ENCODE data around the gene MMP3. TPM values are rescaled to one million over a fixed set of nuclear protein-coding genes. Genes with fewer than 3 reads are reported as not detected.
"Not testable (repeated sequence)": the region's sequence is repeated elsewhere in the genome, so short reads cannot be mapped to it uniquely, and the experiment has no call there.

Gene MMP3
- not detected for total RNA-seq

- Mint-ChIP-seq H3K4me1 (ENCODE audit: low read depth) (no peaks in the 10 kb centered on the region), H3K36me3 (ENCODE audit: insufficient read depth) (no peaks in the 10 kb centered on the region), H3K27me3 (ENCODE audit: low read depth) (no peaks in the 10 kb centered on the region), H3K4me3 (no peak within 1 kb of the TSS), H3K9me3 (no peaks in the 10 kb centered on the region)
- DNase-seq (no peak), ATAC-seq (no peak)
Measured at GRCh38 chr11:102843489-102843888, at the start of gene MMP3. Gene MMP3 (minus strand): TSS chr11:102843609. CDS start chr11:102843546, 63 bp downstream.

DNA sequence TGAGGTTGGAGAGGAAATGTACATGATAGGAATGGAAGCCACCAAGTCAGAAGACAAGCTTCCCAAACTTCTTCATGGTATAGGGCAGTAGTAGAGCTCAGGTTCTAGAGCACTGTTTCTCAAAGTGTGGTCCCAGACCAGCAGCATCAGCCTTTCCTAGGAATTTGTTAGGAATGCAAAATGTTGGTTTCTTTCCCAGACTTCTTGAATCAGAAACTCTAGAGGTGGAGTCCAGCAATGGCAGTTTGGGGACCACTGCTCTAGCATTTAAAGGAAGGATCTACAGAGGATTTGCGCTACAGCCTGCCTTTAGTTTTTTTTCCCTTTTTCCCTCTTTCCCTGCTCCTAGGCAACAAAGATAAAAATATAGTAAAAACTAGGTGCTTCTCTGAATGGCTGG is 48.3 kb upstream of the MMP3 start:
- no peak overlapping the region for H3K4me3 Mint-ChIP-seq
- H3K27me3 Mint-ChIP-seq (ENCODE audit: low read depth) = peaks cover 7% of the 10 kb centered on the region
- ATAC-seq (no peak), DNase-seq (no peak)
- no peaks in the 10 kb centered on the region for H3K36me3 Mint-ChIP-seq (ENCODE audit: insufficient read depth)
- H3K9me3 Mint-ChIP-seq = peaks cover 15% of the 10 kb centered on the region
- no peaks in the 10 kb centered on the region for H3K4me1 Mint-ChIP-seq (ENCODE audit: low read depth)

- Mint-ChIP-seq H3K27me3 (ENCODE audit: low read depth) (peaks cover 5% of the 10 kb centered on the region), H3K9me3 (peaks cover 3% of the 10 kb centered on the region), H3K36me3 (ENCODE audit: insufficient read depth) (no peaks in the 10 kb centered on the region), H3K4me3 (no peak overlapping the region), H3K4me1 (ENCODE audit: low read depth) (no peaks in the 10 kb centered on the region)
- DNase-seq = no peak
- ATAC-seq = no peak
Measured at GRCh38 chr11:102886999-102887398, 43.6 kb upstream of the MMP3 start.

DNA sequence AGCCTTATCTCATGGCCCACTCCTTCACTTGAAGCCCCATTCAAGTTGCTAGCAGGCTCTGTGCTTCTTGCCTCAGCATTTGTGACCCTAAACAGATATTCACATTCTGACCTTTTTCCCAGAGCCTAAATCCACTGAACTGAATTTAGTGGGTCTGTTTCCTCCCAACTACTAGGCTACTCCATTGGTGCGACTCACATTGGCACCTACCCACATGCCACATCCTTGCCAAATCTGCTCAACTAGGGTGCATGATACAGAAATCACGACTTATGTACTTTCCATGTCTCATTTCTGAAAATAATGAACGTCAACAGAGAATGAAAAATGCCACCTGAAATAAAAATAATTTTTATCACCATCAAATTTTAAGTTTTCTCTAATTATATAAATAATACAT is 39.7 kb upstream of the MMP3 start:
- H3K27me3 Mint-ChIP-seq (ENCODE audit: low read depth) = peaks cover 1% of the 10 kb centered on the region
- DNase-seq = no peak
- no peaks in the 10 kb centered on the region for H3K4me1 Mint-ChIP-seq (ENCODE audit: low read depth)
- no peaks in the 10 kb centered on the region for H3K9me3 Mint-ChIP-seq
- no peaks in the 10 kb centered on the region for H3K36me3 Mint-ChIP-seq (ENCODE audit: insufficient read depth)
- no peak overlapping the region for H3K4me3 Mint-ChIP-seq
- ATAC-seq = no peak

DNA sequence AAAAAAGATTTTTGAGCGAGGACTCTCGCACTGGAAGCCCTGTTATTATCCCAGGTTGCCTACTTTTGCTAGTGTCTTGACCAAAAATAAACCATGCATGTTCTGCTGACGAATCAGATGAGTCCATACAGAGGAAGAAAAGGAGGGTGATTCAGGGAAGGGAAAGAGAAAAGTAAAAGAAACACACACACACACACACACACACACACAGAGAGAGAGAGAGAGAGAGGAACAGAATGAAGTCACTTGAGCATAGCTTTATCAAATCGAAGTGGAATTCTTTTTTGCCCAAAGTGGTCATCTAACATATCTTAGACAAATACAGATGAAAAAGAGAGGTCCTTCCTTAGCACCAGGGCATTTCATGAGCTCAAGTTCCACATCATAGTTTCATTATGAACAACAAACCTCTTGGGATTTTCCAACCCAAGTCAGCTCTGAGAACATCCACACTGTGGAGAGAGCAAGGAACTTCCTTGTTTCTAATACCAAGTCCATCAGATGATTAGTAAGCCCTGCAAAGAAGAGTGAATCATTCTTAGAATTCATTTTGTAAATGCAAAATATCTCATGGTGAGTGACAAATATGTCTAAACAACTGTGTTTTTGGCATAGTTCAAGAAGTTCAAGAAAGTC is 39.1 kb upstream of the MMP3 start:
- ATAC-seq (no peak), DNase-seq (no peak)
- Mint-ChIP-seq H3K9me3 (no peaks in the 10 kb centered on the region), H3K36me3 (ENCODE audit: insufficient read depth) (no peaks in the 10 kb centered on the region), H3K27me3 (ENCODE audit: low read depth) (peaks cover 1% of the 10 kb centered on the region), H3K4me1 (ENCODE audit: low read depth) (no peaks in the 10 kb centered on the region), H3K4me3 (no peak overlapping the region)

DNA sequence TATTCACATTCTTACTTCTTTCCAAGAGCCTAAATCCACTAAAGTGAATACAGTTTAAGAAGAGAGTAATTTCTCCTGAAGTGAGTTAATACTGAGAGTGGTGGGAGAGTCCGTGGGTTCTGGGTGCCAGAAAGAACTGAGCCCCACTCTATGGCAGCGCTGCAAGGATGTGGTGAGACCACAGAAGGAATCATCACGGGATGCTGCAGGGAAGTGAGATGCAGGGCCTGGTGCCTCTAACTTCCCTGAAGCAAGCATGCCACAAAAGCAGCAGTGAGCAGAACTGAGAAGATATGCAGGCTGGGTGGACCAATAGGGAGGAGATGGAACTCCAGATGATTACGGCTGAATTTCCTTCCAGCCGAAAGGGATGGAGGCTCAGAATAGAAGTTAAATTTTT is 36.4 kb upstream of the MMP3 start:
- ATAC-seq = no peak
- no peak for DNase-seq
- Mint-ChIP-seq H3K4me1 (ENCODE audit: low read depth) (no peaks in the 10 kb centered on the region), H3K9me3 (no peaks in the 10 kb centered on the region), H3K27me3 (ENCODE audit: low read depth) (peaks cover 1% of the 10 kb centered on the region), H3K4me3 (no peak overlapping the region), H3K36me3 (ENCODE audit: insufficient read depth) (no peaks in the 10 kb centered on the region)

- peaks cover 1% of the 10 kb centered on the region for H3K27me3 Mint-ChIP-seq (ENCODE audit: low read depth)
- no peak overlapping the region for H3K4me3 Mint-ChIP-seq
- ATAC-seq = no peak
Measured at GRCh38 chr11:102878595-102878994, 35.2 kb upstream of the MMP3 start.

GRCh38 chr11:102874852-102875251 is 31.4 kb upstream of the MMP3 start, which contains the start of gene MMP12:
Gene MMP12 (minus strand): TSS chr11:102874982. CDS start chr11:102874937, 45 bp downstream.
- no peak for ATAC-seq
- H3K4me1 Mint-ChIP-seq (ENCODE audit: low read depth) = no peaks in the 10 kb centered on the region
- H3K9me3 Mint-ChIP-seq = no peaks in the 10 kb centered on the region
- no peak for DNase-seq
- no peak within 1 kb of the TSS for H3K4me3 Mint-ChIP-seq
- H3K36me3 Mint-ChIP-seq (ENCODE audit: insufficient read depth) = no peaks in the 10 kb centered on the region
- no peaks in the 10 kb centered on the region for H3K27me3 Mint-ChIP-seq (ENCODE audit: low read depth)

More at GRCh38 chr11:102878595-102878994, 35.2 kb upstream of the MMP3 start:
- H3K36me3 Mint-ChIP-seq (ENCODE audit: insufficient read depth) = no peaks in the 10 kb centered on the region
- no peak for DNase-seq
- H3K4me1 Mint-ChIP-seq (ENCODE audit: low read depth) = no peaks in the 10 kb centered on the region
- H3K9me3 Mint-ChIP-seq = no peaks in the 10 kb centered on the region

DNA sequence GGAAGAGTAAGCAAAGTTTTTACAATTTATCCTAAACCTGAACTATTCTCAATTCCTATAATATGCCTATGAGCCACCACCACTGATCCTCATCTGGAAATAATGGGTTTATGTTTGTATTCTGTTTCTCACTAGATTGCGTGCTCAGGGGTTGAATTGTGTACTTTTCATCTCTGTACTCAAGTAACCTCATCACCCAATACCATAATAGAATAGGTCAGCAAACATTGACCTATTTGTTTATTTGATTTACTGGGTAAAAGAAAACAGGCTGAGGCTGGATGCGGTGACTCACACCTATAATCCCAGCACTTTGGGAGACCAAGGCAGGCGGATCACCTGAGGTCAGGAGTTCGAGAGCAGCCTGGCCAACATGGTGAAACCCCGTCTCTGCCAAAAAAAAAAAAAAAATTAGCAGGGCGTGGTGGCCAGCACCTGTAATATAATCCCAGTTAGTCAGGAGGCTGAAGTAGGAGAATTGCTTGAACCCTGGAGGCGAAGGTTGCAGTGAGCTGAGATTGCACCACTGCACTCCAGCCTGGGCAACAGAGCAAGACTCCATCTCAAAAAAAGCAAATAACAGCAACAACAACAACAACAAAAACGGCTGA is 26.1 kb upstream of the MMP3 start:
- not testable (repeated sequence) for DNase-seq; H3K4me1 Mint-ChIP-seq (ENCODE audit: low read depth); ATAC-seq; H3K9me3 Mint-ChIP-seq; H3K27me3 Mint-ChIP-seq (ENCODE audit: low read depth); H3K36me3 Mint-ChIP-seq (ENCODE audit: insufficient read depth); H3K4me3 Mint-ChIP-seq

GRCh38 chr11:102868339-102868738 is 24.9 kb upstream of the MMP3 start:
- Mint-ChIP-seq H3K4me1 (ENCODE audit: low read depth) (no peaks in the 10 kb centered on the region), H3K9me3 (no peaks in the 10 kb centered on the region), H3K36me3 (ENCODE audit: insufficient read depth) (no peaks in the 10 kb centered on the region), H3K27me3 (ENCODE audit: low read depth) (no peaks in the 10 kb centered on the region), H3K4me3 (no peak overlapping the region)
- ATAC-seq = no peak
- DNase-seq = no peak

DNA sequence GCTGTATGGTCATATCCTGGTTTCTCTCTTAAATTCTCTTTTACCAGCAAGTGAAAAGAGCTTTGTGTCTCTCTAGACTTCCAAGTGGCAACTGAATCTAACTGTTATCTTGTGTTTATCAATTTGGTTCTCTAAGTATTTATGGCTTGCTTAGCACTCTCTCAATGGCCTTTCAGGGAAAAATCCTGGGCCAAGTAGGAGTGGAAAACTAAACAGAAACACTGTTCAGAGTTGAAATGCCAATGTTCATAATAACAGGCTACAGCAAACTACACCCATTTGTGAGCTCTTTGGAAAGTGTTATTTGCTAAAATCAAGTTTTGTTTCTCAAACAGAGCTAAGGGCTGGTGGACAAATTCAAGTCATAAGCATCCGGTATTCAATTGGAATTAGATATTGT is 21.3 kb upstream of the MMP3 start:
- Mint-ChIP-seq H3K9me3 (no peaks in the 10 kb centered on the region), H3K4me1 (ENCODE audit: low read depth) (no peaks in the 10 kb centered on the region), H3K27me3 (ENCODE audit: low read depth) (peaks cover 3% of the 10 kb centered on the region), H3K36me3 (ENCODE audit: insufficient read depth) (no peaks in the 10 kb centered on the region), H3K4me3 (no peak overlapping the region)
- ATAC-seq (no peak), DNase-seq (no peak)

- DNase-seq = no peak
- H3K9me3 Mint-ChIP-seq = peaks cover 3% of the 10 kb centered on the region
- H3K27me3 Mint-ChIP-seq (ENCODE audit: low read depth) = peaks cover 13% of the 10 kb centered on the region
- no peak overlapping the region for H3K4me3 Mint-ChIP-seq
- no peaks in the 10 kb centered on the region for H3K36me3 Mint-ChIP-seq (ENCODE audit: insufficient read depth)
- H3K4me1 Mint-ChIP-seq (ENCODE audit: low read depth) = no peaks in the 10 kb centered on the region
- no peak for ATAC-seq
Measured at GRCh38 chr11:102853956-102854355, 10.5 kb upstream of the MMP3 start.

DNA sequence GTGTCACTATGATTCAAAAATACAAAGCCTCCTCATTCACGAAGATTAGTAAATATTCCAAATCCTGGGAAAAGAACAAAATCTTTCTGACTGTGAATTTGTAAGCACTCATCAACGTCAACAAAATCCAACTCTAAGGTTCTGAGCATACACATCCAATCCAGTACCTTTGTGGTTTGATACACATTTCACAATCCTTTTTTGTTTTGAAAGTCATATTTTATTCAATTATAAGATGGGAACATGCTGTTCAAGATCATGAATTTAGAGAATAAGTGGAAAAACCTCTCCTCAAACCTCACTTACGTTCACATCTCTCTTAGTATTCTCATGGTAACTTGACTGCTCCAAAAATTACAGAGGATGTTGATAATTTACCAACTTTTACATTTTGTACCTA is 9.6 kb upstream of the MMP3 start:
- ATAC-seq = no peak
- Mint-ChIP-seq H3K9me3 (peaks cover 3% of the 10 kb centered on the region), H3K36me3 (ENCODE audit: insufficient read depth) (no peaks in the 10 kb centered on the region), H3K4me1 (ENCODE audit: low read depth) (no peaks in the 10 kb centered on the region), H3K27me3 (ENCODE audit: low read depth) (peaks cover 13% of the 10 kb centered on the region), H3K4me3 (no peak overlapping the region)
- no peak for DNase-seq

DNA sequence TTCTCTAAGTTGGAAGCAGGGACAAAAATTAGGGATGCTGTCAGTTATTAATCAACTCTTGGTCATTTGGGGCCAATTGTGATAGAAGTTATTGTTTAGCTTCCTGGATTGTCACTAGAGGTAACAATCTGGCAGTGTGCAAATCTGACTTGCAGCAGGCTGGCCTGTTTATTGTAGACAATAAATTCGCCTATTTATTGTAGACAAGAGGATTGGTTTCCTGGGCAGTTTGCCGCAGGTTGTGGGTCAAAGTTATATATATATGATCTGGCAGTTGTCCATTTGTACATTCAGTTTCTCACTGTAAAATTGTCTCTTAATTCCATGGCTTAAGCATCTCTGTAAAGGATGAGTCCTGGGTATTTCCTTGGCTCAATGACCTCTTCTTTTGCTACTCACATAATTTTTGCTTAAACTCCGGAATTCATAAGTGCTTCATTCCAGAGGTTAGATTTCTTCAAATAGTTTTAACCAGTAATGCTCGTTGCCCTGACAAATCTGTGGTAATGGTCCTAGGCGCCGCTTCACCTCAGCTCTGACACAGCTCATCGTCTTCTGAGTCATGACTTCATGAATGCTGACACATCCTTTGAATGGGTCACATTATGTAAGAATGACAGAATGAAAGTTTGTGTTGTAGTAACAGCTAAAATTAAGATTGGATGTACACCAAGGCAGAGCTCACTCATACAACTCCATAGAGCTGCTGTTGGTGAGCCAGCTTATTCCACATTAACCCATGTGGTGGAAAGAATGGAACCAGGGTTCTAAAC is 7.8 kb upstream of the MMP3 start:
- H3K4me3 Mint-ChIP-seq = no peak overlapping the region
- peaks cover 13% of the 10 kb centered on the region for H3K27me3 Mint-ChIP-seq (ENCODE audit: low read depth)
- no peak for ATAC-seq

DNA sequence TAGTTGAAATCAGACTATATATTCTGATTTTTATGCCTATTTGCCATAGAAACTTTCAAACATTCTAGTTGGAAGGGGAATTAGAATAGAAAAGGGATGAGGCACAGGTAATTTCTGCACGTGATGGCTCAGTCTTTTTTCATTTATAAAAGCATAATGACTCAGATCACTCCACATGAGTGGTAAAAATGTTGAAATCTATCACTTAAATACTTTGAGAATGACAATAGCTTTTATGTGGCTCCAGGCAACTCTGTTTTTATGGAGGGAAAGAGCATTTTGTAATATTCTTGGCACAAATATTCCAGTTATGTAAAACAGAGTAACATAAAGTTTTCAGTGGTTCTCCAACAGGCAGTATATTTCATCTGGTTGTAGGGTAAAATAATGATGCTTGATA is 5.9 kb upstream of the MMP3 start:
- H3K4me1 Mint-ChIP-seq (ENCODE audit: low read depth) = no peaks in the 10 kb centered on the region
- H3K36me3 Mint-ChIP-seq (ENCODE audit: insufficient read depth) = no peaks in the 10 kb centered on the region
- H3K27me3 Mint-ChIP-seq (ENCODE audit: low read depth) = peaks cover 10% of the 10 kb centered on the region
- DNase-seq = no peak
- ATAC-seq = no peak
- no peaks in the 10 kb centered on the region for H3K9me3 Mint-ChIP-seq
- no peak overlapping the region for H3K4me3 Mint-ChIP-seq

More for the DNA sequence above, 7.8 kb upstream of the MMP3 start:
- Mint-ChIP-seq H3K36me3 (ENCODE audit: insufficient read depth) (no peaks in the 10 kb centered on the region), H3K9me3 (peaks cover 3% of the 10 kb centered on the region), H3K4me1 (ENCODE audit: low read depth) (no peaks in the 10 kb centered on the region)
- DNase-seq = no peak

All from activated T-cell treated with anti-CD3 and anti-CD28 coated beads, Interleukin-2, amount 50 U/mL, for 4 hours (primary cell).